T-helper 1 cell (primary cell): ENCODE data around the gene PLCXD1.
"Not testable (repeated sequence)": the region's sequence is repeated elsewhere in the genome, so short reads cannot be mapped to it uniquely, and the experiment has no call there.

Source experiments
- DNase-seq, 5 donors: peaks; one replicate each; pipeline ENCODE4 v3.0.0-alpha.2; 2012 to 2020
- total RNA-seq, 4 donors: gene quantifications; one replicate each; lab custom pipeline; 2026; lab: John Stamatoyannopoulos, UW

Gene PLCXD1
- 11.1 to 31.5 (median 18.3) reads per million in 4 donors for total RNA-seq

GRCh38 chrX:281166-281999 lies at the start of gene PLCXD1:
PLCXD1 (plus strand) TSS chrX:281381; CDS start chrX:284188, 2,807 bp downstream.
- no peak for DNase-seq

GRCh38 chrX:231637-232277 lies 49.4 kb upstream of the PLCXD1 start:
- DNase-seq, result not testable (repeated sequence)

- not testable (repeated sequence) for DNase-seq
Measured at GRCh38 chrX:232278-232655, 48.9 kb upstream of the PLCXD1 start.

- not testable (repeated sequence) for DNase-seq
Measured at GRCh38 chrX:236201-236600, 45.0 kb upstream of the PLCXD1 start.

GRCh38 chrX:250965-251364 lies 30.2 kb upstream of the PLCXD1 start:
- DNase-seq, result no peak

- not testable (repeated sequence) for DNase-seq
Measured at GRCh38 chrX:251396-252243, 29.6 kb upstream of the PLCXD1 start.

GRCh38 chrX:252244-252956 lies 28.8 kb upstream of the PLCXD1 start:
- no peak for DNase-seq

GRCh38 chrX:252957-253291 lies 28.3 kb upstream of the PLCXD1 start:
- no peak for DNase-seq

GRCh38 chrX:253451-254297 lies 27.5 kb upstream of the PLCXD1 start:
- no peak for DNase-seq

GRCh38 chrX:254630-255215 lies 26.5 kb upstream of the PLCXD1 start:
- DNase-seq, result no peak

- DNase-seq, result no peak
Measured at GRCh38 chrX:255923-256331, 25.3 kb upstream of the PLCXD1 start.

- DNase-seq, result not testable (repeated sequence)
Measured at GRCh38 chrX:257054-257453, 24.1 kb upstream of the PLCXD1 start.

- no peak for DNase-seq
Measured at GRCh38 chrX:257681-258289, 23.4 kb upstream of the PLCXD1 start.

- DNase-seq, result no peak
Measured at GRCh38 chrX:258291-259040, 22.7 kb upstream of the PLCXD1 start.

- no peak for DNase-seq
Measured at GRCh38 chrX:259692-260355, 21.4 kb upstream of the PLCXD1 start.

- no peak for DNase-seq
Measured at GRCh38 chrX:261167-261918, 19.8 kb upstream of the PLCXD1 start.

- DNase-seq, result no peak
Measured at GRCh38 chrX:261919-262352, 19.2 kb upstream of the PLCXD1 start.

GRCh38 chrX:262381-262909 lies 18.7 kb upstream of the PLCXD1 start:
- DNase-seq, result no peak
